NCI-H2081 treated with DMSO at 0.1 percent for 48 hours (cell line): ENCODE data around the gene SERGEF.

Experiments
- DNase-seq: peaks from one replicate; lab custom pipeline; 2025; lab: John Stamatoyannopoulos, UW

SERGEF gene

GRCh38 chr11:17951685-17952388 is 61.0 kb downstream of the SERGEF start:
- DNase-seq, result no peak

- DNase-seq, result no peak
Observed at GRCh38 chr11:17950644-17951043, 62.2 kb downstream of the SERGEF start.

- no peak for DNase-seq
Observed at GRCh38 chr11:17948296-17948695, 64.6 kb downstream of the SERGEF start.

GRCh38 chr11:17939542-17939941 is 73.3 kb downstream of the SERGEF start:
- no peak for DNase-seq

GRCh38 chr11:17936790-17937189 is 76.1 kb downstream of the SERGEF start:
- DNase-seq, result no peak

GRCh38 chr11:17934194-17934593 is 78.7 kb downstream of the SERGEF start:
- DNase-seq, result no peak

- no peak for DNase-seq
Observed at GRCh38 chr11:17933708-17934107, 79.1 kb downstream of the SERGEF start.

GRCh38 chr11:17932472-17932871 is 80.4 kb downstream of the SERGEF start:
- DNase-seq, result no peak

- DNase-seq, result no peak
Observed at GRCh38 chr11:17931595-17931994, 81.3 kb downstream of the SERGEF start.

GRCh38 chr11:17930544-17931125 is 82.2 kb downstream of the SERGEF start:
- DNase-seq, result no peak

- no peak for DNase-seq
Observed at GRCh38 chr11:17929171-17929570, 83.7 kb downstream of the SERGEF start.

- no peak for DNase-seq
Observed at GRCh38 chr11:17927681-17928343, 85.0 kb downstream of the SERGEF start.

GRCh38 chr11:17927041-17927440 is 85.8 kb downstream of the SERGEF start:
- no peak for DNase-seq

GRCh38 chr11:17924713-17925112 is 88.1 kb downstream of the SERGEF start:
- no peak for DNase-seq

- DNase-seq, result no peak
Observed at GRCh38 chr11:17923217-17923616, 89.6 kb downstream of the SERGEF start.

- no peak for DNase-seq
Observed at GRCh38 chr11:17922416-17922788, 90.4 kb downstream of the SERGEF start.

- DNase-seq, result no peak
Observed at GRCh38 chr11:17921659-17922415, 91.0 kb downstream of the SERGEF start.

GRCh38 chr11:17918049-17918605 is 94.7 kb downstream of the SERGEF start:
- no peak for DNase-seq

GRCh38 chr11:17917556-17917955 is 95.3 kb downstream of the SERGEF start:
- DNase-seq, result no peak

GRCh38 chr11:17915500-17916143 is 97.2 kb downstream of the SERGEF start:
- DNase-seq, result no peak

GRCh38 chr11:17914957-17915356 is 97.9 kb downstream of the SERGEF start:
- DNase-seq, result no peak

- no peak for DNase-seq
Observed at GRCh38 chr11:17907046-17907445, 105.8 kb downstream of the SERGEF start.
